Middle frontal gyrus (tissue), 1 donor: Measurements from ENCODE around the gene CAMK2G.

Source experiments
- DNase-seq: peaks from one replicate; pipeline ENCODE4 v3.0.0-alpha.2; 2015; ENCODE audit warnings: low spot score; ENCODE audit errors: extremely low spot score

The CAMK2G gene

DNA sequence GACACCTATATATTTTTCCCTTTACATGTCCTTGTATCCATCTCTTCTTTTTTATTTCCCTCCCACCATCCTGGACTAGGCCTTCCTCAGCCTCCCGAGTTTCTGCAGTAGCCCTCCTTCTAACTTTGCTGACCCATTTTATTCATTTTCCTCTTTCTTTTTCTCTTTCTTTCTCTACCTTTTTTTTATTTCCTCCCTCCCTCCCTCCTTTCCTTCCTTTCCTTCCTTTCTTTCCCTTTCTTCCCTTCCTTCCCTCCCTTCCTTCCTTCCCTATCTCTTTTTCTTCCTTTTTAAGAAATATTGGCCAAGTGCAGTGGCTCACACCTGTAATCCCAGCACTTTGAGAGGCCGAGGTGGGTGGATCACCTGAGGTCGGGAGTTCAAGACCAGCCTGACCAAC is 9.7 kb upstream of the CAMK2G start:
- DNase-seq: no peak

DNA sequence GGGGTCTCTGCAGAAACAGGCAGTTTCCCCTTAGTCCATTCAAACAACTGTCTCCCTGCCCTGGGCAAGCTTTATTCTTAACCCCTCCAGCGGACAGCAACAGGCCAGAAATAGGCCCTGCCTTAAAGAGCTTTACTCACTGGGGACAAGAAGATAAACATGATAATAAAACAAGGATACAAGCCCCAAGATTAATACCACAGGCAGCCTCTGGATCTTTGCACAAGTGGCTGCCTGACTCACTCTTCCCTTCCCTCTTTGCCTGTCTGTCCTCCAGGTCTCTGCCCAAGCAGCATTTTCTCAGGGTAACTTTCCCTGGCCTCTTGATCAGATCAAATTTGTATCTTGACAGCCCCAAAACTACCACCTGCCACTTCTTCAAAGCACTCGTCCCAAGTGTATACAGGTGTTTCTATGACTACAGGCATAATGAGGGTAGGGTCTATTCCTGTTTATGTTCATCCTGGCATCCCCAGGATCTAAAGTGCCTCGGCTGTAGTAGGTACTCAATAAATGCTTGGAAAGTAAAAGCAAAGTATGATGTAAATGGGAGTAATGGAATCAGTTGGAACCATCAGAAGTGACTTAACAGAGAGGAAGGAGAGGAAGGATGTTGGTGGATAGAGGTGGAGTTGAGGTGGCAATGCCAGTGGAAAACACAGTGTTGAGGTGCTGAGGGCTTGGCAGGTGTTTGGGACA is 7.0 kb upstream of the CAMK2G start:
- no peak for DNase-seq

DNA sequence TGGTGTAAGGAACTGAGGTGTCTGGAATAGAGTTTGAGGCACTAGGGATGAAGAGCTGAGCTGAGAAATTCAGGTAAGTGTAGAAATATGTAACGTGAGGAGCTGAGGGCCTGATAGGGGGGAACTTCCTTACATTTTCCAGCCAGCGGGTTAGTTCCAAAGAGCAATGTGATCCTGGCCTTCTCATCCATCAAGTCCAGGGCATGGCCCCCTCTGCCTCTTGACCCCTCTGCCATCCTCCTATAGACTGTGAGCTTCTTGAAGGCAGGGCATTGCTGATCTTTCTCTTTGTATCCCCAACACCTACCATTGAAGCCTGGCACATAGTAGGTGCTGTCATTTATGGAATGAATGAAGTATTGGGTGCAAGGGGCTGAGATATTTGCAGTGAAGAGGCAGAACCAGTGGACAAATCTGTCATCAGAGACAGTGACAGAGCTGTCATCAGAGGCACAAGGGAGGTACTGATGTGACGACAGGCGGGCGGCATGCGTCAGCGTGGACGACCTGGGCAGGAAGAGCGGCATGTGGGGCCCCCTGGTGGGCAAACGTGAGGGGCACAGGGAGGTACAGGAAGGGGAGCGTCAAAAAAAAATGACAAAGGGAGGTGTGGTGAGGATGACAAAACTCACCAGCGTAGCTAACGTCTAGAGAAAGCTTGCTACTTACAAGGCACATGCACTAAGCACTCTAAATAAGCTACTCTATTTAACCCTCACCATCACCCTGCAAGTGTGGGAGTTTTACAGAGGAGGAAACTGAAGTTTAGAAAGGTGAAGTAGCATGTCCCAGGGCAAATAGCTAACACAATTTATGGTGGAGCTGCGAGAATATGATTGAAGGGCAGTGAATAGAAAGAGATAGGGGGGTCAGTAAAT is 5.2 kb upstream of the CAMK2G start:
- DNase-seq: no peak

DNA sequence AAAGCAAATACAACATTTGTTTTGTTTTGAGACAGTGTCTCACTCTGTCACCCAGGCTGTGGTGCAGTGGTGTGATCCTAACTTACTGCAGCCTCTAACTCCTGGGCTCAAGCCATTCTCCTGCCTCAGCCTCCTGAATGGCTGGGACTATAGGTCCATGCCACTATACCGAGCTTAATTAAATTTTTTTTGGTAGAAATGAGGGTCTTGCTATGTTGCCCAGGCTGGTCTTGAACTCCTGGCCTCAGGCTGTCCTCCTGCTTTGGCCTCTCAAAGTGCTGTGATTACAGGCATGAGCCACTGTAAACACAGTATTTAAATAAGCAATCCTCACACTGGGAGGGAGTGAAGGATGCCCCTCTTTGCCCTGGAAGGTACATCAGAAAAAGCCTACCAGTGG is 4.0 kb upstream of the CAMK2G start:
- no peak for DNase-seq

DNA sequence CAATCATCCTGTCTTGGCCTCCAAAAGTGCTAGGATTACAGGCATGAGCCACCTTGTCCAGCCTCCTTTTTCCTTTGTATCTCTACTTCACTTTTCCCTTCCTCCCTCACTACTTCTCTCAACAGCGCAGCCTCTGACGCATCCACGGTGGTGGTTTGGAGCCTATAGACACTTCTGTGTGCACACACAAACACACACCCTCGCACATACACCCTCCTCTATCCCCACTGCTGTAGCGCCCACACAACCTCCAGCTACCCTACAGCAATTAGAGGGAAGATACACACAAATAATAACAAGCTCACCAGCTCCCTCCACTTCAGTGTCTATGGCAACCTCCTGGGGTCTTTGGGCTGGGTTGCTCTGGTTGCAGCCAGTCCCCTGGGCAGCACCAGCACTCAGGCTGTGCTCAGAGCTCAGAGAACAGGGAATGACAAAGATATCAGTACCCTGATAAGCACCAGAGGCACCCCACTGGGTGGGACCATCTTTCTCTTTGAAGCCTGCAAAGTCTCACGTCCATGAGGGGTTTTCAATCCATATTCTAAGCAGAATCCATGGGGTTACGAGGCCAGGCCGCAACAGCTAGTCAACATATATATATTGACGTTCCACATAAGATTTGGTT is 3.3 kb upstream of the CAMK2G start:
- no peak for DNase-seq

DNA sequence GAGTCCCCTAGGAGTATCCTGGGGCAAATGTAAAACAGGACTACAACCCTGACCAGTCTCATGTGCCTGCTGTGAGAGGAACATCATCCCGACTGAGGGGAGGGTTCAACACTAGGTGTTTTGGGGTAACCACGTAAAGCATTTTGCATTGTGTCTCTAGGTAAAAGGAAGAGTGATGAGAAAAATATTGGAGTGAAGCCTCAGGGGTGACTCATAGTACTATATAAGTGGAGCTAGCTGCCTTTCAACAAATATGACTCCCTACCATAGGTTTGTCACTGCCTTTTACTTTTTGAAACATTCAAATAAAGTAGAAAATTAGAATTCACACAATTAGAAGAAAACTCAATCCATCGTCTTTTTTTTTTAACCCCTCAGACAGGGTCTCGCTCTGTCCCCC is 2.6 kb upstream of the CAMK2G start:
- DNase-seq: no peak

DNA sequence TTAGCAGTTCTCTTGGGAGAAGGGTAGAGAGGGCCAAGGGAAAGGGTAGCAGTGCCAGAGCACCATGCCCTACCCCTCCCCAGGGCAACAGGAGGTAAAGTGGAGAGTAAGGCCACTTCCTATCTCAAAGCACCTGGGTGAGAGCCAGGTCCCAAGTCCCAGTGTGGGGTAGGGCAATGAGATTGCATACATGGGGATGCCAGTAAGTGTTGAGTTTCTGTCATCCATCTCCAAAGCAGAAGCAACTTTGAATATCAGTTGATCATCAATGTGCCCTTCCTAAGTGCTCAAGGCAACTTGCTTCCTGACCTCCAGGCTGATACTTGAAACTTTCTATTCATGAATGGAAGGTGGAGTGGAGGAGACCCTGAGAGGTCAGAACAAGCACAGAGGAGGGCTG is 2.2 kb upstream of the CAMK2G start:
- no peak for DNase-seq

DNA sequence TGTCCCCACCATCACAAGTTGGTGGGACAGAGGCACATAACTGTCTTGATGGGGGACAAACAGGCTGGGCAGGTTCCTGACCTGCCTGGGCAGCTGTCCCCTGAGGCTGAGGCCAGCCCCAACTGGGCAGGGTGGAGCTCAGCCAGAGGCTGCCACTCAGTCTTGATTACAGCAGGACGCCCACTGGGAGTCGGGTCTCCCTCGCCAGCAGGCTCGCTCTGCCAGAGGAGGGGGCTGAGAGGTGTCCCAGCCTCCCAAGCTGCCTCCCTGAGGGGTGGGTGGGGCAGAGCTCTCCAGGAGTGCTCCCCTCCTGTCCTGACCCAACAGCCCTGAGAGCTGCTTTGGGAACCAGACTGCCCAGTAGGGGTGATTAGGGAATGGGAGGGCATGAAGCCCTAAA is 1.8 kb upstream of the CAMK2G start:
- no peak for DNase-seq

DNA sequence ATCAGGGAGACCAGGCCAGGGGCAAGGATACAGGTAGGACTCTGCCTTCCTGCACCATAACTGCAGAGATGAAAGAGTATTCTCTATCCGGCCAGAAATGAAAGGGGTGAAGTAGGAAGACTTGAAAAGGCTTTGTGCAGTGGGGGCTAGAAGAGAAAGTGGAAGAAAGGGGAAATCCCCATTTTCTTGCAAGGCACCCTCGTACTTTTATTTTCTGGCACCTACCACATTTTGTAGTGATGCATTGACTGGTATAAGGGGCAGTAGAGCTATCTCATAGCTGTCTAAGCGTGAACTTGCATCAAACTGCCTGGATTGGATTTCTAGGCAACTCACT is 752 bp upstream of the CAMK2G start:
- no peak for DNase-seq

DNA sequence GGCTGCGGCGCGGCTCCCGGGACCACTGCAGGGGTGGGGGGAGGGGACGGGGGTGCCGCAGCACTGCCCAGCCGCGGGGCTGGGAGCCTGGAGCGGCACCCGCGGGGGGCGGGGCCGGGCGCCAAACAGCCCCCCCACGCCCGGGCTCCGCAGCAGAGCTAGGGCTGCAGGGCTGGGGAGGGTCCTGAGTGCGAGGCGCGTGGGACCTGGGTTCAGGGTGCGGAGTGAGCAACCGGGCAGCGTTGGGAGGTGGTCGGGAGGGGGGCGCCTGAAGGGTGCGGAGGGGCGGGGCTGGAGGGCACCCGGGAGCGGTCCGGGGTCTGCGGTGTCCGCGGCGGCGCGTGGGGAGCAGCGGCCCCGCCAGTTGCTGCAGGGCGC is 528 bp downstream of the CAMK2G start:
- no peak for DNase-seq

DNA sequence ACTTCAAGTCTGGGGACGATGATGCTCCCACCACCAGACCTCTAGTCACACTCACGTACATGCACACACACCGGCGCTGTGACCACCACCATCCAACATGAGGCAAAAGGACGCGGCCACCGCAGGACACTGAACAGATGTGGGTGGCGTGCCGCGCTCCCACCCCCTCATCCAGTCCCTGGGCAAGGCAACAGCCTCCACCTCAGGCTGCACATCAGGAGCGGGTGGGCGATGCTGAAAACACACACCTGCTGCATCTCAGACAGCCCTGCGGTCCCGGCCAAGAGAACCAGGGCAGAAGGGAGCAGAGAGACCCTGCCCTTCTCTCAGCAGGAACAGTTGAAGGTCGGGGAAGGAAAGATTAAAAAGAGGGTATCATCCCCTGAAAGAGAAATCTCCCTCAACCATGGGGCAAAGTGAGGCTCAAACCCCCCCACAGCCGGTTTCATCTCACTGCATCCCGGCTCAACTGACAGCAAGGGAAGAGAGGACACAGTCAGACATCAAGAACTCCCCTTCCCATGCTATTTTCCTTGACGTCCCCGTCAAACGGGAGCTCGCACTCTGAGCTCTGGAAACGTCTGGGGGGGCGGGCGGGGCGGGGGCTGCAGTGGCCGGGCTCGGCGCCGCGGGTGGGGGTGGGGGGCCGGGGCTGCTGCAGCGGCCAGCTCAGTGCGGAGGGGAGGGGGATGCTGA is 1.1 kb downstream of the CAMK2G start:
- DNase-seq: no peak

DNA sequence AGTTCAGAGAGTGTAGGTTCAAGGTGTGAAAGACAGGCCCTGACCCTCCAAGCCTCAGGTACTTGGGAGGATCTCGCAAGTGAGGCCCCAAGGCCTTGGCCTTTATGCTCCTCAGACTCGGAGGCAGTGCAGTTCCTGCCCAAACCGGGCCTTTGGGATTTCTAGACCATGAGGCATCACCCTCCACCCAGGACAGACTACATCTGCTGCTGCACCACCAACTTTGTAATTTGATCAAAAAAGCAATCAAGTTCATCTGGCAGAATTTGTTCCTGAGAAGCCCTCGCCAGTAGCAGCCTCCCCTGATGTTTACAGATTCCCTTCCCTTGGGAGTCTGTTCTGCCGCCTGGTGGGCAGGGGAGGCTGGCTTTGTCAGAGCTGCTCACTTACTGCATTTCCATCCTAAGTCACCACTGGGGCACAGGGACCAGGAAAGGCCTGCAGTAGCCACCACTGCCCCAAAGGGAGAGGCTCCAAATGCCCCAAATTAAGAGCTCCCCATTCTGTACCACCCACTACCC is 2.1 kb downstream of the CAMK2G start:
- DNase-seq: no peak

DNA sequence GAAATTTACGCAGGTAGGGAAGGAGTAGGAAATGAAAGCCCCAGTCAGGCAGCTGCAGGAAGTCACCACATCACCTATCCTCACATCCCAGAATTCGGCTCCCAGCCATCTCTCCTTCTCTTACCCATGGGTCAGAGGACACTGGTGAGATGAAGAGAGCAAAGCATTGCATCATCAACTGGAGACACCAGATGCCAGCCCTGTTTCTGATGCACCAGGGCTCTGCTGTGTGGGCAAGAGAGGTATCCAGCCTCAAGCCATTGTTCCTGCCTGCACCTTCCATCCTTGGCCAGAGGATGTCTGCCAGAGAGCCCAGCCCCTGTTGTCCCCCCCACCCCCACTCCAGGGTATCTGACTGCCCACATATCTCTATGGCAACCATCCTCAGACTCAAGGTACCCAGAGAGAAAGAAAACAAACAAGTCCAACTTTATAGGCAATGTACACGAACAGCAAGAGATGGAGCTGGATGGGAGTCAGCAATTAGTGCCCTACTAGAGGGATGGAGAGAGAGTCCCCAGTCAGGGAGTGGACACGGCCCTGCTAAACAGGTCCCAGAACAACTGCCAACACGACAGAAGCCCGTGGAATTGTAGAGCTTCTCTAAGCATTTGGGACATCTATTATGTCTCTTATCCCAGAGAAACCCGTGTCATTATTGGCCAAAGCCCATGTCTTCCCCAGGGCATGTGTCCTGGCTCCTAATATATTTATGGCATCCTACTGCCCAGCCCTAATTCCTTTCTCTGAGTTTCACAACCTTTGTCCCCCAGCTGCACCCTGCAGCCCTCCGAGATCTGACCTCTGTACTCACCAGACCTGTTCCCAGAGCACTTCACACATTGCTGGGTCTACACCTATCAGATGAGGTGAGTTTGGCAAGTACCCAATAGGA is 2.8 kb downstream of the CAMK2G start:
- no peak for DNase-seq

DNA sequence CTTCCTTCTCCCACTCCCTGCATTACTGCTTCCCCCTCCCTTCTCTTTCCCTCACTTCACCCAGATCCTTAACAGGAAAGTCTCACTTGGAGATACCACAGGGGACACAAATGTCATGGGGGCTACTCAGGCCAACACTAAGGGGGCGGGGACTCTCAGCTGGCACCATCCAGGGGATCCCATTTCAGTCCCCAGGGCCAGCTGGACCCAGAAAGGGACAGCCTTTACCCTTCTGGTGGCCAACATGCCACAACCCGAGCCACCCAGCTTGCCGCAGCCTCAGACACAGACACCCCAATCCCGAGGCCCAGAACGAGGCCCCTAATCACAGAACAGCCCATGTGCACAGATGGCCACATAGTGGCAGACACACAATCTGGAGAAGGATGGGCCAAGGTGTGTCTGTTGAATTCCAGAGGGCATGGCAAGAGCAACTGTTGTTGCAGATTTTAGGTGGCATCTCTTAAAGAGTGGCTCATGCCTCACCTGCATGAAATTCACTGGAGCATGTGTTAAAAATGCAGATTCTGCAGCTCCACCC is 5.6 kb downstream of the CAMK2G start:
- DNase-seq: no peak

DNA sequence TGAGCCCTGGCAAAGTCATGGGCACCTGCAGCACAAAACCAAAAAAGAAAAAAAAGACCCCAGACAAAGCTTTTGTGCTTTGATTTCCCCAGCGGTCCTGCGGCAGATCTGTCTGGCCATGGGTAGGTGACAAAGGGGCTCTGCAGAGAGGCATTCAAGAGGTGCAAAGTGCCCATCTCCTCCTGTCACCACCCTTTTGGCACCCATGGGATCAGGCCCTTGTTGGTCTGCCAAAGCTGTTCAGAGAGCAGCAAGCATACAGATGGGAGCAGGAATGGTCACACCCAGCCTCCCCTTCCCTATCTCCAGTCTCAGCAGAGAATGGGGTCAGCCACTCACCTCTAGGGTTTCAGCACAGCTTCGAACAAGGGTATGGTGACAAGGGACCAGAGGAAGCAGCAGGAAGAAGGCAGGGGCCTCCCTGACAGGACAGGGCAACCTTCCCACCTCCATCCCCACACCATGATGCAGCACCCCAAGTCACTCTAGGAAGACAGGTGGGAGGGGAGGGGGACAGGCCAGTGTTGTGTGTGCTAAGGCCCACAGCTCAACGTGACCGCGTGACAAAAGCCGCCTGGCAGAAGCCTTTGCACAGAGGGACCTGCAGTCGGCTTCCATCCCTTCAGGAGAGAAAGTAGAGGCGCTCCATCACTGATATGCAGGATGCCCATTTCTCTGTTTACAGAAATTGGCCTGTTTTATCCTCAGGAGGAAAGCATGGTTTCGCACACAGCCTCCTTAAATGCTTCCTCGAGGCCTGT is 6.3 kb downstream of the CAMK2G start:
- DNase-seq: no peak

DNA sequence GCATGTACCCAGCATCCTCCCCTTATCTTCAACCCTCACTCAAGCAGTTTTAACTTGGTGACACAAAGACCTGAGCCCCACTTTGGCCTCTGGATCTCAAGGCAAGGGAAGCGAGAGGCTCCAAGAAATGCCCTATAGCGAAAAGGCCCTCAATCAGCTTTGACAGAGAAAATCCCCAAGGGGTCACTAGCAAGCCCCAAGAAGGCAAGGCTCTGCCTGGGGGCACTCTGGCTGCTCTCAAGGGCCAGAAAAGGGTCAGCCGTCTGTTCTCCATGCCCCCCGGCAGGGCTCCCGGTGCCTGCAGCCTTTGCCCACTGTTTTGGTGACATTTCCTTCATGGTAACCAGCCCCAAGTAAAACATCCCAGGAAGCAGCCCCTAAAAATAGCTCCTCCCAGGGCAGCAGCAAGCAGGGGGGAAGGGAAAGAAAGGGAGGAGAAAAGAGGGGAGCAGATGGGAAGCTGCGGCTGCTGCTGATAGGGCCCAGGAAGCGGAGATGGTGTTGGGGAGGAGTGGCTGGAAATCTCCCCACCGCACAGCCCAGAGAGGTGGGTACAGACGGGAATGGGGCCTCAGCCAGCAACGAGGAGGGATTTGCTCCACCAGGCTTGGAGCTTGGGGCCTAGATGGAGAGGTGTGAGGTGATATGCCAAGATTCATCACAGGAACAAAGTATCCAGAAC is 7.1 kb downstream of the CAMK2G start:
- DNase-seq: no peak

DNA sequence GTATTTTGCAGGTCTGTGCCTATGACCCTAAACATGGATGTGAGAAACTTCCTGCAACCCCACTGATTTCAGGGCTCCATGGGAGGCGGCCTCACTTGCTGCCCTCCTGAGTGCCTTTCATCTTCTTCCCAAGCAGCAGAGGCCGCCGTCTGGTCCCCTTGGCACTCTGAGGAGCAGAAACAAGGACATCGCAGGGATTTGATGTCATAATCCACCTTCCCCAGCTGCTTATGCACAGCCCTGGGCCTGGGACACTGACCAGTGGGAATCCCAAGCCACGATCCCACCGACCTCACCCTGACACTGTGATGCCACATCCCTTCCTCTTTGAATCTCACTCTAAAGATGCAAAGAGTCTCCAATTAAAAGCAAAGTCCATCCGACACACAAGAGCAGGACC is 7.7 kb downstream of the CAMK2G start:
- DNase-seq: no peak

DNA sequence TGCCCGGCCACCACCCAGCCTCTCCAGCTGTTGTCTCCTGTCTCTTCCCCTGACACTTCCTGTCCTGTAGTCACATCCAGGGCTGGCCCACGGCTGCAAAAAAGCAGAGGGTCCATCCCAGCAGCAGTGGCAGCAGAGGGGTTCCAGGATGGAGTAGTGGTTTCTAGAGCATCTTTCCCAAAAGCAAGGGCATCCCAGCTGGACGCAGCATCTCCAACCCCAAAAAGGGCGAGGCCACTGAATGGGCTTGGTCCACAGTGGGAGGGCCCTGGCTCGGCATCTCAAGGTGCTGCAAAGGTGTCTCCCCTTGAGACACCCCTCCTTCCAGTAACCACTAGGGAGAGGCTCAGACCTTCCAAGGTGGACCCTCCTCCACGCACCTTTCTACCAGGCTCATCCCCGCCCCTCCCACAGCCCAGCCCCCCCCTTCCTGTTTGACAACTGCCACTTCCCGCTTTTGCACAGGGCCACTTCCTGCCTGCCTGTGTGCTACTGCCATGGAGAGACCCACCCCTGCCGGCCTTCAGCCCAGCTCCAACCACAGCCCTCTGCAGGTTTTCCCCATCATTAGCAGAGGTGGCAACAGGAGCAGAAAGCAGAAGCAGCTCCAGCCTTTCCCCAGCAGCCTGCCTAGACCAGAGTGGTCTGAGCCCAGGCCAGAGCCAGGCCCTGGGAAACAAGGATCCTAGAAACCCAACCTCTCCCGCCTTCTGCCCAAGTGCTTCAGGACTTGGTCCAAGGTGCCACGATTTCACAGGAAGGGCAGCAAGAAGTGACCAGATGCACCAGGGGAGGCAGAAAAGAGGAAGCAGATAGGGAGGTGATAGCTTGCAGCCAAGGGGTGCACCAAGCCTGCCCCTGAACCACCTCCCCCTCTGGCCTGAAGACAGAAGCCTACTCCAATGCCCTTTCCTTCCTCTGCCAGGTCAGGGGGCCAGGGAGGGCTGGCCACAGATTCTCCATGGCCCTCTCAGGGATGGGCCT is 8.6 kb downstream of the CAMK2G start:
- DNase-seq: no peak
